Measurements from ENCODE around the gene LASP1NB.
"Not testable (repeated sequence)": the region's sequence is repeated elsewhere in the genome, so short reads cannot be mapped to it uniquely, and the experiment has no call there.

Gene LASP1NB

GRCh38 chr17:38896346-38896954 is 29.0 kb upstream of the LASP1NB start:
- peak; percentile 35 for DNase-seq (ENCODE audit: low read depth)

- peak; percentile 97 for DNase-seq (ENCODE audit: low read depth)
Observed at GRCh38 chr17:38897176-38897575, 28.2 kb upstream of the LASP1NB start.

DNA sequence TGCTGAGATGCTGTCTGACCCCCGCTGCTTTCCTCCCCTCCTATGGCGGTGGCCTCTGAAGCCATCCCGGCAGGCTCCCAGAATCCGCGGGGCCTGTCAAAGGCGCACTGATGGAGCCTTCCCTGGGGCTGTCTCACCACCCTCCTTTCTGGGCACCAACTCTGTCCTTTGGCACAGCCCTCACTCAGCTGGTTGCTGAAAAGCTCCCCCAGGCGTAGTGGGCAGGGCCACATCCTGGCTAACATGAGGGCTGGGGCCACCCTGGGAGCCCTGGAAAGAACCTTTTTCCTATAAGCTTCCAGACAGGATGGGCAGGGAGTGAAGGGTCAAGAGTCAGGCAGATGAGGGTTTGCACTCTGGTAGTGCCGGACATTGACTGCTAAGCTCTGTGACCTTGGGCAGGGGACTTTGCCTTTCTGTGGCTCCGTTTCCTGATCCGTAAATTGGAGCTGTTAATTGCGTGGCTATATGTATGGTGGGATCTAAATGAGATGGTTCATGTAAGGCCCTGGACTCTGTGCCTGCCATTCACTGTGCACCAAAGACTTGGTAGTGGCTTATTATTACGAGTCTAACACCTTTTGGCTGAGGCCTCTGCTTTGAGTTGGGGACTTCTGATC is 27.6 kb upstream of the LASP1NB start:
- DNase-seq (ENCODE audit: low read depth): no peak

DNA sequence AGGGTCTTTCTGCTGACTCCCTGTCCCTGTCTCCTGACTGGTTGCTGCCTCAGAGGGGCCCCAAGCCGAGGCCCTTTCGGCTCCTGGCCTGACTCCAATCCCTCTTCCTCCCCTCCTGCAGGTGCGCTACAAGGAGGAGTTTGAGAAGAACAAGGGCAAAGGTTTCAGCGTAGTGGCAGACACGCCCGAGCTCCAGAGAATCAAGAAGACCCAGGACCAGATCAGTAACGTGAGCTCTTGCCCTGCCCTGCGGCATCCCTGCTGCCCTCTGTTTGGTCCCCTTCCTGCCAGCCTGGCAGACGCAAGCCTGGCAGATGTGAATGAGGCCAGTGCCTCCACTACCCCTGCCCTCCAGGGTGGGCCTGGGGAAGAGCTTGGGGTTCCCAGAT is 27.1 kb upstream of the LASP1NB start:
- peak; percentile 23 for DNase-seq (ENCODE audit: low read depth)

GRCh38 chr17:38898812-38899348 is 26.5 kb upstream of the LASP1NB start:
- peak; percentile 91 for DNase-seq (ENCODE audit: low read depth)

DNA sequence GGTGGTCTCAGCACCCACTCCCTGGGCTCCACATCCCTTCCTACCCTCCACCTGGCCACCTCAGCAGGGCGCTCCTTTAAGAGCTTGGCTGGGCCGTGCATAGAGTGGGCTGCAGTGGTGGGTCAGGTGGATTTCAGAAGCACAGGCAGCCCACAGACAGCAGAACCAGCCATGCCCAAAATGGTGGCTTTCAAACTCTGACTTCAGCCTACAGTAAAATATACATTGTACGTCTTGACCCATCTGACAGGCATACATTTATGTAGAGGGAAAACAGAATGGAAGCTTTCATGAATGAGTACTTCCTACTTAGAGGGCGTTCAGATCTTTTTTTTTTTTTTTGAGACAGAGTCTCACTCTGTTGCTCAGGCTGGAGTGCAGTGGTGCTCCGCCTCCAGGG is 26.0 kb upstream of the LASP1NB start:
- no peak for DNase-seq (ENCODE audit: low read depth)

DNA sequence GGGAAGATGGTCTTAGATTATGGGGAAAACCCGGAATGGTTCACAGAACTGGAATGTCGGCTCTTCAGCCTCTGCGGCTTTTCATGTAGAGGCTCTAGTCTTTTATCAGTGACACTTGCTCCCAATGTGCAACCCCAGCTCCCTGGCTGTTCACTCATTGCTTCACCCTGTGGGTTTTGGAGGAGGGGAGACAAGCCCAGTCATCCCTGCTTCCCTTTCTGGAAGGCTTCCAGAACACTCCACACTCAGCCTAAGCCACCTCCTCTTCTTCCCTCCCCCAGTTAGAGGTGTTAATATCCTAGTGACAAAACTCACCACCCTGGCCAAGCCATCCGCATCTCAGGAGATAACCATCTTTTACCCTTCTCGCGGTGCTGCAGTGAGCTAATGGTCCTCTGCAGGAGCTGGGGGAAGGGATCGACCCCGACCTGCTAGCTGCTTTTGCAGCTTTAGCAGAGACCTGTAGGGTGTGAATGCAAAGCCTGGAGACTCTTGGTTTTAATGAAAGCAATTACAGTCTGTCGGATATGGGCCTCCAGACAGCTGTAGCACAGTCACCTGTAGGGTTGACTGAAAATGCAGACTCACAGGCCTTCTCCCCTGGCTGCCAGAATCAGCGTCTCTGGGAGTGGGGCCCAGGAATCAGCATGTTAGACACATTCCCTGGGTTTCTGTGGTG is 24.3 kb upstream of the LASP1NB start:
- peak; percentile 99 for DNase-seq (ENCODE audit: low read depth)

DNA sequence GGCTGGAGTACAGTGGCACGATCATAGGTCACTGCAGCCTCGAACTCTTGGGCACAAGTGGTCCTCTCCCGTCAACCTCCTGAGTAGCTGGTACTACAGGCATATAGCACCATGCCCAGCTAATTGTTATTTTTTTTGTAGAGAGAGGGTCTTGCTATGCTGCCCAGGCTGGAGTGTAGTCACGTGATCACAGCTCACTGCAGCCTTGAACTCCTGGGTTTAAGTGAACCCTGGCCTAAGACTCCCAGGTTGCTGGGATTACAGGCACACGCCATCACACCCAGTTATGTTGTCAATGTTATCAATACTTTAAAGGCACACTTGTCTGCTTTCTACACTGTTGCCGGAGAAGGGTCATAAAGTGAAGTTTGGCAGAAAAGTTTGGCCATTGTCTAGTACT is 22.0 kb upstream of the LASP1NB start:
- no peak for DNase-seq (ENCODE audit: low read depth)

DNA sequence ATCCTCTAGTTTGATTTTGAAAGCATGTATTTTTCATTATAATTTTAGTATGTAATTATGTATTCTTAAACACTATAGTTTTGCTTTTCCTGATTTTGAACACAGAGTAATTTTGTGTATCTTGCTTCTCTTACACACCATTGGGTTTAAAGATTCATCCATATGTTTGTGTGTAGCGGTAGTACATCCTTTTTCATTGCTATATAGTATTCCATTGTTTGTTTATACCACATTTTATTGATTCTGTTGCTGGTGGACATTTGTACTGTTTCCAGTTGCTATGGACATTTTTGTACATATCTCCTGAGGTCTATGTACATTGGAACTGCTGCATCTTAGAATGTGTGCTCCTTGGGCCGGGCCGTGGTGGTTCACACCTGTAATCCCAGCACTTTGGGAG is 20.5 kb upstream of the LASP1NB start:
- no peak for DNase-seq (ENCODE audit: low read depth)

- no peak for DNase-seq (ENCODE audit: low read depth)
Observed at GRCh38 chr17:38905375-38905774, 20.0 kb upstream of the LASP1NB start.

- no peak for DNase-seq (ENCODE audit: low read depth)
Observed at GRCh38 chr17:38906460-38907228, 18.8 kb upstream of the LASP1NB start.

GRCh38 chr17:38907930-38908675 is 17.3 kb upstream of the LASP1NB start:
- no peak for DNase-seq (ENCODE audit: low read depth)

- no peak for DNase-seq (ENCODE audit: low read depth)
Observed at GRCh38 chr17:38908676-38909181, 16.7 kb upstream of the LASP1NB start.

DNA sequence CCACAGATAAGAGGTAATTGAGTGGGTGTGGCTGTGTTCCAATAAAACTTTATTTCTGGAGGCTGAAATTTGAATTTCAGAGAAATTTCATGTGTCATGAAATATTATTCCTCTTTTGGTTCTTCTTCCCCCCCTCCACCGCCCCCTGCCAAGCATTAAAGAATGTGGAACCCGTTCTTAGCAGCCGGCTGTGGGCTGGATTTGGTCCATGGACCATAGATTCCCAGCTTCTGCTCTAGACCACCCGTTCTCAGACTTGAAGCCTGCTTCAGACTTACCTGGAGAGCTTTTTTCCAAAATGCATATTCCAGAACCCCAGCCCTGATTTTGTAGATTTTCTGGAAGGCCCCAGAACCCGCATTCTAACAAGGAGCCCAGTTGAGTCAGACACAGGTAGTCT is 15.1 kb upstream of the LASP1NB start:
- DNase-seq (ENCODE audit: low read depth): no peak

DNA sequence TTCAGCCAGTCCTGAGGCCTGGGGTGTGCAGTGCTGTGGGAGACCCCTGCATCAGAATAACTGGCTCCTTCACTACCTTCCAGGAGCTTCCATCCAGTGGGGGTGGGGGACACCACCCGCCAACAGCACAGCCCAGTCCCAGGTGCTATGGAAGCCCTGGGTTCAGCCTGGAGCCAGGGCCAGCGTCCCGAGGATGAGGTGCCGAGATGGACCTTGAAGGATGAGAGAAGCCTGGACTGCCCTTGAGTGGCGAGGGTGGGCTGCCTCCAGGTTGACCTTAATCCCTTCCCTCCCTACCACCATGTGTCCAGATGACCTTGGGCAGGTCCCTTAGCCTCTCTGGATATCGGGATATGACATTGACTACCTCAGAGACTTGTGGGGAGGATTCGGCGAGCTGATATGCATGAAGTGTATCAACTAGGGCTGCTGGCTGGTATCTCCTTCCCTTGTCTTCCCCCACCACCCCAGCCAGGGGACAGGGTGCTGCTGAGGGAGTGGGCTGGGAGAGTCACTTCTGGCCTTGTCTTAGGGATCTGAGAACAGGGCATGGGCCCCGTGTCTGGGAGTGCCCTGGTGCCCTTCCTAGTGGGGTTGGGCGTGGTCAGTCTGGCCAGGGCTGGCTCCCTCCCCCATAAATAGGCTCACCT is 14.2 kb upstream of the LASP1NB start:
- no peak for DNase-seq (ENCODE audit: low read depth)

GRCh38 chr17:38911731-38912081 is 13.7 kb upstream of the LASP1NB start:
- not testable (repeated sequence) for DNase-seq (ENCODE audit: low read depth)

DNA sequence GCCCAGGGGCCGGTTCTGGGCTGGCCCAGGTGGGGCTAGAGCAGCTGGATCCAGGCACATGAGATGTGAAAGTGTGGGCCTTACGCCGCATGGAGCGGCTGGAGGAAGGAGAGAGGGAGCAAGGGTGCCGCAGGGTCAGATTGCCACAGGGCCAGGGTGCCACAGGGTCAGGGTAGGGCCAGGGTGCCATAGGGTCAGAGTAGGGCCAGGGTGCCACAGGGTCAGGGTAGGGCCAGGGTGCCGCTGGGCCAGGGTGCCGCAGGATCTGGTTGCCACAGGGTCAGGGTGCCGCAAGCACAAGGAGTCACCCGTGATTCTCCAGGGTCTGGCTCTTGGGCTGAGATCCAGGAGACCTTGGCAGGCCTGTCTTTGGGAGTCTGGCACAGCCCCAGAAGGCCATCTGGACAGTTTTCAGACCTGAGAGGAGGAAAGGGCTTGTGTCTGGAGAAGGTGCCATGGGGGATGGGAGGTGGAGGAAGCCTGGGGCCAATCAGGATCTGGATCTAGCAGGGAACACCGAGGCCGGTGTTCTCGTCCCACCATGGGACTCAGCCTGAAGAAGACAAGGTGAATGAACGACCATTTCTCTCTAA is 13.1 kb upstream of the LASP1NB start:
- no peak for DNase-seq (ENCODE audit: low read depth)

DNA sequence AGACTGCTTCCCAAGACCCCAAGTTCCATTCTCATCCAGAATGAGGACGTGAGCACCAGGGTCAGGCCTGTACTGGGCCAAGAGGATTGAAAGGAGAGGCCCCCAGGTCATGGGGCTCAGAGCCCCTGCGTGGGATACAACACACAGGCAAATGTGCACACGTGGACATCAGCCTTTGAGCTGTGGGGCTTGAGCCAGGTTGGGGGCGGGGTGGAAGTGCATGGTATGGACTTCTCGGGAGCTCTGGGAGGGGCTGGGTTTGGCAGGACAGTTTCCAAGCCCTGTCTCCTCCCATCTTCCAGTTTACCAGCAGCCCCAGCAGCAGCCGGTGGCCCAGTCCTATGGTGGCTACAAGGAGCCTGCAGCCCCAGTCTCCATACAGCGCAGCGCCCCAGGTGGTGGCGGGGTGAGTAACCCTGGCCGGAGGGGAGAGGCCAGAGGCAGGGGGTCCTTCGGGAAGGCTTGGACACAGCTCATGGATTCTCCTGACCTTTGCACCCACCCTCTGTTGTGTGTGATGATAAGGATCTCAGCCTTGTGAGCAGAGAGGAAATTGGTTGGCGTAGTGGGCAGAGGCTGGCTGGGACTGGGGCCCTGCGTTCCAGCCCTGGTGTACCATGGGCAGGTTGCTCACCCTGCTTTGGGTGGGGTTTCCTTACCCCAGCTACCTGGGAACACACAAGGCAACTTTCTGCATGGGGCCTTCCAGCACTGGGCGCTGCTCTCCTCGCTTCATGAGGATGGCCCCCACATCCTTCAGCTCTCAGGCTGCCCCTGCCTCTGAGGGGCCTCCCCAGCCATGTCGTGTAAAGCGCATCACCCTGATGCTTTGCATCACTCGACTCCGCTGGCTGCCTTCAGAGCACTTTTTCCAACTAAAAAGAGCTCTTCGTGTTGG is 10.4 kb upstream of the LASP1NB start:
- no peak for DNase-seq (ENCODE audit: low read depth)

DNA sequence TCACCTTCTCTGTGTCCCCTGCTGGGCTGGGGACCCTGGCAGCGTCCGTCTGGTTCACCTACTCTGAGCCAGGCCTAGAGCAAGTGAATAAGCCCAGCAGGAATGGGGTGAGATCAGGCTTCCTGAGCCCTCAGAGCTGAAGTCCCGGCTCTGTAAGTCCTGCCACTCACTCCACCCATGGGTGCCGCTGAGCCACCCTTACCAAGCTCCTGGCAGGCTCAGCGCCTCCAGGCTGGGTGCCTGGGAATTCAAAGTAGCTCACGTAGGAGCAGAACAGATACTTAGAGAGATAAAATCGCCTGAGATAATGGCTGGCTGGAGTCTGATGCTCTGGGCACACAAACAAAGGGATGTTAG is 9.8 kb upstream of the LASP1NB start:
- no peak for DNase-seq (ENCODE audit: low read depth)
